C1 segment of cervical spinal cord (tissue), 14 donors: ENCODE measurements around the gene SSNA1.

ENCODE experiments used
- DNase-seq, 14 donors: peaks; one replicate each; lab custom pipeline; 2025; lab: John Stamatoyannopoulos, UW

SSNA1 gene

GRCh38 chr9:137219757-137220316 lies 31.4 kb downstream of the SSNA1 start:
- no peak for DNase-seq

- no peak for DNase-seq
Observed at GRCh38 chr9:137220317-137221094, 32.0 kb downstream of the SSNA1 start.

GRCh38 chr9:137221095-137221505 lies 32.6 kb downstream of the SSNA1 start:
- DNase-seq: no peak

GRCh38 chr9:137221506-137222111 lies 33.1 kb downstream of the SSNA1 start:
- no peak for DNase-seq

- peak in 5 of 14 donors; percentile 40 to 58 (median 46) for DNase-seq
Observed at GRCh38 chr9:137222190-137223077, 34.0 kb downstream of the SSNA1 start, which contains the start of gene RNF208. RNF208 (minus strand) TSS chr9:137222240; CDS start chr9:137221212, 1,028 bp downstream.

- peak; percentile 90 to 98 (median 95) for DNase-seq
Observed at GRCh38 chr9:137223078-137223970, 34.8 kb downstream of the SSNA1 start.

- DNase-seq: no peak
Observed at GRCh38 chr9:137224830-137225694, 36.6 kb downstream of the SSNA1 start, which contains the start of gene CYSRT1. CYSRT1 (plus strand) TSS chr9:137225174; CDS start chr9:137225622, 448 bp downstream.

- DNase-seq: no peak
Observed at GRCh38 chr9:137225699-137226331, 37.3 kb downstream of the SSNA1 start.

GRCh38 chr9:137226338-137227053 lies 38.0 kb downstream of the SSNA1 start:
- no peak for DNase-seq

GRCh38 chr9:137227054-137227852 lies 38.8 kb downstream of the SSNA1 start, which contains the start of gene RNF224:
RNF224 (plus strand) TSS chr9:137227502; CDS start chr9:137228336, 834 bp downstream.
- DNase-seq: peak in 11 of 14 donors; percentile 14 to 70 (median 43)

- no peak for DNase-seq
Observed at GRCh38 chr9:137227853-137228505, 39.5 kb downstream of the SSNA1 start.

- no peak for DNase-seq
Observed at GRCh38 chr9:137228506-137228967, 40.1 kb downstream of the SSNA1 start.

- no peak for DNase-seq
Observed at GRCh38 chr9:137228968-137229896, 40.8 kb downstream of the SSNA1 start.

GRCh38 chr9:137229903-137230704 lies 41.6 kb downstream of the SSNA1 start:
- no peak for DNase-seq
